Fibroblast of peridontal ligament (primary cell): Measurements from ENCODE around the gene ZNF611.
"Not testable (repeated sequence)": the region's sequence is repeated elsewhere in the genome, so short reads cannot be mapped to it uniquely, and the experiment has no call there.

Experiments used
- DNase-seq: peaks from one replicate; pipeline ENCODE4 v3.0.0-alpha.2; 2010; ENCODE audit errors: extremely low read depth

ZNF611 gene

GRCh38 chr19:52681216-52681615 lies 53.6 kb downstream of the ZNF611 start:
- DNase-seq: not testable (repeated sequence)

- DNase-seq: no peak
Observed at GRCh38 chr19:52679598-52679997, 55.2 kb downstream of the ZNF611 start.

- not testable (repeated sequence) for DNase-seq
Observed at GRCh38 chr19:52675239-52675638, 59.6 kb downstream of the ZNF611 start.

- DNase-seq: peak; percentile 68
Observed at GRCh38 chr19:52673014-52673413, 61.8 kb downstream of the ZNF611 start.

GRCh38 chr19:52670046-52670445 lies 64.8 kb downstream of the ZNF611 start:
- DNase-seq: no peak

- no peak for DNase-seq
Observed at GRCh38 chr19:52669586-52669985, 65.3 kb downstream of the ZNF611 start.

GRCh38 chr19:52667972-52668371 lies 66.9 kb downstream of the ZNF611 start:
- DNase-seq: no peak

GRCh38 chr19:52666506-52666905 lies 68.3 kb downstream of the ZNF611 start:
- no peak for DNase-seq

GRCh38 chr19:52665529-52665928 lies 69.3 kb downstream of the ZNF611 start:
- DNase-seq: no peak

GRCh38 chr19:52665027-52665426 lies 69.8 kb downstream of the ZNF611 start:
- no peak for DNase-seq

GRCh38 chr19:52664461-52664860 lies 70.4 kb downstream of the ZNF611 start:
- no peak for DNase-seq

- DNase-seq: no peak
Observed at GRCh38 chr19:52662631-52663030, 72.2 kb downstream of the ZNF611 start.

- peak; percentile 34 for DNase-seq
Observed at GRCh38 chr19:52660981-52661380, 73.9 kb downstream of the ZNF611 start.

- DNase-seq: no peak
Observed at GRCh38 chr19:52659013-52659412, 75.8 kb downstream of the ZNF611 start.

- no peak for DNase-seq
Observed at GRCh38 chr19:52658595-52658994, 76.2 kb downstream of the ZNF611 start.

GRCh38 chr19:52653161-52653560 lies 81.7 kb downstream of the ZNF611 start:
- no peak for DNase-seq
